SH-SY5Y (cell line): Measurements from ENCODE around the gene ROBO2.

Experiments used
- GATA2 ChIP-seq: IDR thresholded peaks from 2 replicates; pipeline ENCODE4 v1.6.1; 2011; ENCODE audit warnings: mild to moderate bottlenecking, low read depth, low read length
- GATA3 ChIP-seq: IDR thresholded peaks from 2 replicates; pipeline ENCODE4 v1.6.1; 2011; ENCODE audit warnings: low read depth, mild to moderate bottlenecking, low read length, moderate library complexity

DNA sequence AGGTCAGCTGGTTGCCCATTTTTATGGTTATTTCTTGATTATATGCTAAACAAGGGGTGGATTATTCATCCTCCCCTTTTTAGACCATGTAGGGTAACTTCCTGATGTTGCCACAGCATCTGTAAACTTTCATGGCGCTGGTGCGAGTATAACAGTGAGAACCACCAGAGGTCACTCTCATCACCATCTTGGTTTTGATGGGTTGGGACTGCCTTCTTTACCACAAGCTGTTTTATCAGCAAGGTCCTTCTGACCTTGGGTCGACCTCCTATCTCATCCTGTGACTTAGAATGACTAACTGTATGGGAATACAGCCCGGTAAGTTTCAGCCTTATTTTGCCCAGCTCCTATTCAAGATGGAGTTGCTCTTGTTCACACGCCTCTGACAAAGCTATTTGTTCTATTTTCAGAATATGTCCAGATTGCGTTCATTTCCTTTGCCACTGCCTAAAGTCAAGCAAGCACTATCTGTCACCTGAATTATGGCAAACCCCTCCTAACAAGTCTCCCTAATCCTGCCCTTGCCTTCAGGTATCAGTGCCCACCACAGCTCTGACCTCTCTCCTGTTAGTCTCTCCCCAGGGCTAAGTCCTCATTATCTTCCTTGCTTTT is 308.5 kb downstream of the ROBO2 start:
- TF ChIP-seq GATA2, result no peak
- no peak for TF ChIP-seq GATA3
